Natural killer cell (primary cell): ENCODE results near the gene ARL4C. TPM values are rescaled to one million over a fixed set of nuclear protein-coding genes. Genes with fewer than 3 reads are reported as not detected.

Experiments used
- ATAC-seq, 3 donors: fragments of 150-1000 bp in 2 of 3; fragments of 200-7000 bp in 1 of 3; cut with Tn5 transposase; 1 replicate in 1 of 3; 2 replicates in 2 of 3; pipeline ENCODE4 v1.10.0; 2021; ENCODE audit warnings: mild to moderate bottlenecking in 2 of 3, moderate library complexity in 2 of 3
- DNase-seq, 2 donors: peaks; one replicate each; pipeline versions ENCODE4 v3.0.0 to v3.0.0-alpha.2; 2013 to 2021; ENCODE audit warnings: mixed read lengths in 1 of 2
- H3K27ac ChIP-seq: one replicate; pipeline ENCODE4 v1.5.1; 2013; ENCODE audit warnings: mild to moderate bottlenecking, low read length
- H3K27me3 ChIP-seq: one replicate; pipeline ENCODE4 v1.6.1; 2013; ENCODE audit warnings: low read length; ENCODE audit not compliant: control insufficient read depth, insufficient read depth
- H3K36me3 ChIP-seq: one replicate; pipeline ENCODE4 v1.6.1; 2013; ENCODE audit warnings: low read length; ENCODE audit not compliant: control insufficient read depth, insufficient read depth
- H3K4me1 ChIP-seq: one replicate; pipeline ENCODE4 v1.6.1; 2013; ENCODE audit warnings: low read length; ENCODE audit not compliant: control insufficient read depth, insufficient read depth
- H3K4me3 ChIP-seq: one replicate; pipeline ENCODE4 v1.5.1; 2013; ENCODE audit warnings: low read length
- H3K9me3 ChIP-seq: one replicate; pipeline ENCODE4 v1.6.1; 2013; ENCODE audit warnings: low read length; ENCODE audit not compliant: control insufficient read depth, insufficient read depth
- H3K27ac Mint-ChIP-seq, 2 donors: one replicate each; pipeline ENCODE4 v1.8.0; 2022; ENCODE audit warnings: mild to moderate bottlenecking in 2 of 2, mixed read lengths in 2 of 2, moderate library complexity in 1 of 2
- H3K27me3 Mint-ChIP-seq, 2 donors: one replicate each; pipeline ENCODE4 v1.8.0; 2022; ENCODE audit warnings: low read depth in 2 of 2, mixed read lengths in 2 of 2
- H3K36me3 Mint-ChIP-seq: one replicate; pipeline ENCODE4 v1.8.0; 2022; ENCODE audit warnings: mixed read lengths
- H3K4me1 Mint-ChIP-seq, 2 donors: one replicate each; pipeline ENCODE4 v1.8.0; 2022; ENCODE audit warnings: mixed read lengths in 2 of 2
- H3K4me3 Mint-ChIP-seq: one replicate; pipeline ENCODE4 v1.8.0; 2022; ENCODE audit warnings: mild to moderate bottlenecking, moderate library complexity, mixed read lengths
- H3K9me3 Mint-ChIP-seq, 2 donors: one replicate each; pipeline ENCODE4 v1.8.0; 2022; ENCODE audit warnings: mixed read lengths in 2 of 2
- CTCF ChIP-seq: fragments of 200-600 bp; IDR thresholded peaks from one replicate; pipeline ENCODE4 v1.8.0; 2022; ENCODE audit warnings: antibody characterized with exemption
- WGBS: methylation state at CpG from one replicate; pipeline ENCODE4 v1.1.7; 2013; ENCODE audit warnings: missing lambda C conversion rate; ENCODE audit not compliant: insufficient coverage; 5-methylcytosine and 5-hydroxymethylcytosine counted together
- intact Hi-C: fragments of 100-400 bp; cut with micrococcal nuclease; formaldehyde crosslinking; loops from one replicate; pipeline ENCODE4 v1.14.2; 2022
- total RNA-seq, 4 donors: library from RNA; stranded (reverse); fragments of 120-200 nt in 1 of 4; gene quantifications; one replicate each; pipeline versions ENCODE4 v1.2.3 to v1.2.4, GENCODE V29; 2013 to 2022

The ARL4C gene
- total RNA-seq, 3 donors from 2014 or later (not counting 1 experiment from before 2014, with no cell fraction given) = 492 to 756 (median 664) TPM

DNA sequence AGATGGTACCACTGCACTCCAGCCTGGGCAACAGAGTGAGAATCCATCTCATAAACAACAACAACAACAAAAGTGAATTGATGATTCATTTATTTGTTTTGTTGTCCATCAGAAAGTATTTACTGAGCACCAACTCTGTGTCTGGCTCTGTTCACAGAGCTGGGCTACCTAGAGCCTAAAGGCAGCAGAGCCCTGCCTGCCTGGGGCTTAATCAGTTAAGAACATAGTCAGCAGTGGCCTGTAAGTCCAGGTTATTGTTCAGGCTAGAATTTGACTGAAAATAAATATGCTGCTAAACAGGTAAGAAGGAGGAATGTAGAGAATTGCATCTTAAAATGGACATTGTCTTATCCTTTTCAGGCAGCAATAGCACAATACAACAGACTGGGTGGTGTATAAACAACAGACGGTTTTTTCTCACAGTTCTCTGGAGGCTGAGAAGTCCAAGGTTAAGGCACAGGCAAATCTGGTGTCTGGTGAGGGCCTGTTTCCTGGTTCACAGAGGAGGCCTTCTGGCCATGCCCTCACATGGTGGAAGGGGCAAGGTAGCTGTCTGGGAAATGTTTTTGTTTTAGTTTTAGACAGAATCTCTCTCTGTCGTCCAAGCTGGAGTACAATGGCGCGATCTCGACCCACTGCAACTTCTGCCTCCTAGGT is 22.2 kb upstream of the ARL4C start:
- no peaks in the 10 kb centered on the region for H3K36me3 Mint-ChIP-seq
- no peak for DNase-seq
- no peak overlapping the region for H3K27ac ChIP-seq
- ATAC-seq = no peak
- no peaks in the 10 kb centered on the region for H3K9me3 Mint-ChIP-seq
- 97% methylated on average over 5 of the region's 5 CpGs for WGBS
- no peak for TF ChIP-seq CTCF
- H3K27me3 ChIP-seq = no peaks in the 10 kb centered on the region
- no peak overlapping the region for H3K4me3 Mint-ChIP-seq
- H3K9me3 ChIP-seq = no peaks in the 10 kb centered on the region
- no peaks in the 10 kb centered on the region for H3K36me3 ChIP-seq
- H3K4me1 ChIP-seq = no peaks in the 10 kb centered on the region
- no peaks in the 10 kb centered on the region for H3K4me1 Mint-ChIP-seq
- H3K27ac Mint-ChIP-seq = no peak overlapping the region
- no peaks in the 10 kb centered on the region for H3K27me3 Mint-ChIP-seq
- intact Hi-C loops = no loop called here
- no peak overlapping the region for H3K4me3 ChIP-seq

DNA sequence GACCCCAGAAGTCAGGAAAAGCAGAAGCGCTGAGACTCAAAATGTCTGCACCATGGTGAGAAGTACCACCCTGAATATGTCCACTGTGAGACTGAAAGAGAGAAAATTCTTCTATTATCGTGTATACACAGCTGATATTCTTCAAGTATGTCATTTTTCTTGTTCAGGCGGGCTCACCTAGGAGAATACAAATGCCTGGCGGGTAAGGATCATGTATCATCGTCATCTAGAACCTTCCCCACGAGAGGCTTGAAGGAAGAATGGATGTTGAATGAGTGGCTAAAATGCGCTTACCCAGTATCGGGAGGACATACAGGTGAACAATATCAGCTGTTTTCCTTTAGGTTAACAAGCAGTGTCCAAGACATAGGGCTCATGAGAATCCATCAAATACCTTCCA is 21.1 kb upstream of the ARL4C start:
- H3K36me3 ChIP-seq = no peaks in the 10 kb centered on the region
- Mint-ChIP-seq H3K36me3 (no peaks in the 10 kb centered on the region), H3K9me3 (no peaks in the 10 kb centered on the region), H3K27me3 (no peaks in the 10 kb centered on the region), H3K4me1 (no peaks in the 10 kb centered on the region), H3K4me3 (no peak overlapping the region), H3K27ac (no peak overlapping the region)
- no peaks in the 10 kb centered on the region for H3K4me1 ChIP-seq
- no peaks in the 10 kb centered on the region for H3K27me3 ChIP-seq
- no peak overlapping the region for H3K27ac ChIP-seq
- WGBS = 95% methylated on average over 8 of the region's 8 CpGs
- DNase-seq (no peak), ATAC-seq (no peak)
- intact Hi-C loops = no loop called here
- H3K4me3 ChIP-seq = no peak overlapping the region
- H3K9me3 ChIP-seq = no peaks in the 10 kb centered on the region
- TF ChIP-seq CTCF = no peak

DNA sequence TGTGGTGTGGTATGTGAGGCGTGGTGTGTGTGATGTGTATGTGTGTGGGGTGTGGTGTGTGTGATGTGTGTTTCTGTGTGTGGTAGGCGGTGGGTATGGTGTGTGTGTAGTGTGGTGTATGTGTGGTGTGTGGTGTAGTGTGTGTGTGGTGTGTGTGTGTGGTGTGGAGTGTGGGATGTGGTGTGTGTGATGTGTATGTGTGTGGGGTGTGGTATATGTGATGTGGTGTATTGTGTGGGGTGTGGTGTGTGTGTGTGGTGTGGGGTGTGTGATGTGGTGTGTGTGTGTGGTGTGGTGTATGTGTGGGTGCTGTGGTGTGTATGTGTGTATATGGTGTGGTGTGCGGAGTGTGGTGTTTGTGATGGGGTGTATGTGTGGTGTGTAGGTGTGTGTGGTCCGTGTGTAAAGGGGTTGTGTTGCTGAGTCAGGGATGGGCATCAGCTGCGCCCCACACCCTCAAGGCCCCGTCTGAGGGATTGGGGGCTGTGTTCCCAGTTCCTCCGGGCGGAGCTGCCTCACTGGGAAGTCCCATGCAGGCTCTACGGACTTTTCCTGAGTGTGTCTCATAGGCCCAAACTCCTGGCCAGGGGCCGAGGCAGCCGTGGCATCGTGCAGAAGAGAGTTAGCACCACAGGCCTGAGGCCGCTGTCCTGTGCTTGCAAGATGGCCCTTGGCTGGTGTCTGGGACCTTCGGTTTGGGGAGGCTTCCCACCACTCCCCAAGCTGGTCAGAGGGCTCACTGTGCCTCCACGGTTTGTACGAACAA is 18.2 kb upstream of the ARL4C start:
- WGBS = 80% methylated on average over 16 of the region's 16 CpGs
- H3K27ac ChIP-seq = no peak overlapping the region
- intact Hi-C loops = no loop called here
- Mint-ChIP-seq H3K36me3 (no peaks in the 10 kb centered on the region), H3K27me3 (peaks cover 4 to 10% of the 10 kb centered on the region in 2 donors), H3K27ac (no peak overlapping the region), H3K4me3 (no peak overlapping the region), H3K9me3 (no peaks in the 10 kb centered on the region), H3K4me1 (no peaks in the 10 kb centered on the region)
- no peak for DNase-seq
- H3K4me1 ChIP-seq = no peaks in the 10 kb centered on the region
- no peak for TF ChIP-seq CTCF
- no peak overlapping the region for H3K4me3 ChIP-seq
- ATAC-seq = peak in 2 of 3 donors; percentile 18 to 21
- H3K27me3 ChIP-seq = no peaks in the 10 kb centered on the region
- no peaks in the 10 kb centered on the region for H3K36me3 ChIP-seq
- H3K9me3 ChIP-seq = no peaks in the 10 kb centered on the region
